Activated naive CD8-positive, alpha-beta T cell (primary cell): Measurements from ENCODE around the gene PKHD1.

Source experiments
- H3K27ac Mint-ChIP-seq: one replicate; pipeline ENCODE4 v1.8.0; 2021; ENCODE audit warnings: mixed read lengths
- H3K27me3 Mint-ChIP-seq: one replicate; pipeline ENCODE4 v1.8.0; 2021; ENCODE audit warnings: mixed read lengths
- H3K36me3 Mint-ChIP-seq: one replicate; pipeline ENCODE4 v1.8.0; 2021; ENCODE audit warnings: mixed read lengths
- H3K4me1 Mint-ChIP-seq: one replicate; pipeline ENCODE4 v1.8.0; 2021; ENCODE audit warnings: low read depth, mixed read lengths
- H3K4me3 Mint-ChIP-seq: one replicate; pipeline ENCODE4 v1.8.0; 2021; ENCODE audit warnings: mild to moderate bottlenecking, mixed read lengths
- H3K9me3 Mint-ChIP-seq: one replicate; pipeline ENCODE4 v1.8.0; 2021; ENCODE audit warnings: low read depth, mixed read lengths

Gene PKHD1

DNA sequence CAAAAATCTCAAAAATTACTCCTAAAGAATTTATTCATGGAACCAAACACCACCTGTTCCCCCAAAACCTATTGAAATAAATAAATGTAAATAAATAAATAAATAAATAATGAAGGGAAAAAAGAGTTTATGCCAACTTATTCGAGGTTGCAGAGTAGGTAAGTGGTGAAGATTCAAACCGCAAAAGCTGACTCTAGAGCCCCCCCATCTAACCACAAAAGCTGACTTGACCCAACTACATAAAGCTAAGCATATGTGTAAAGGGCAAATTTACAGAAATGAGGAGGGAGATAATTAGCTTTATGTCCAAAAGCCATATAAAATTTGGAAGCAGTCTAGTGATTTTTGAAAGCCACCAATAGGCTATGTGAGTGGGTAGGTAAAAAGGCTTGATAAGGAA lies 486.9 kb downstream of the PKHD1 start:
- H3K36me3 Mint-ChIP-seq, result no peaks in the 10 kb centered on the region

DNA sequence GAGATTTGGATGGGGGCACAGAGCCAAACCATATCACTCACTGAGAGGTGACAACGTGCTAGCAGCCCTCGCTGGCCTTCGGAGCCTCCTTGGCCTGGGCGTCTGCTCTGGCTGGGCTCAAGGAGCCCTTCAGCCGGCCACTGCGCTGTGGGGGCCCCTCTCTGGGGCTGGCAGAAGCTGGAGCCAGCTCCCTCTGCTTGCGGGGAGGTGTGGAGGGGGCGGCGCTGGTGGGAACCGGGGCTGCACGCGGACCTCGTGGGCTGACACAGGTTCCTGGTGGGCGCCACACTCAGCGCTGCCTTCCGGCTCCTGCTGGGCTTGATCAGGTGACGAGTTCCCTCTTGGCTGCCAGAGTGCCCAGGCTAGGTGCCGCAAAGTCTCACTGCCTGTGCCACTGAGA lies 489.2 kb downstream of the PKHD1 start:
- Mint-ChIP-seq H3K27ac (no peak overlapping the region), H3K36me3 (no peaks in the 10 kb centered on the region), H3K4me1 (no peaks in the 10 kb centered on the region), H3K27me3 (no peaks in the 10 kb centered on the region), H3K9me3 (no peaks in the 10 kb centered on the region), H3K4me3 (no peak overlapping the region)

More for the DNA sequence above, 486.9 kb downstream of the PKHD1 start:
- no peaks in the 10 kb centered on the region for H3K4me1 Mint-ChIP-seq
- H3K27me3 Mint-ChIP-seq, result no peaks in the 10 kb centered on the region
- H3K4me3 Mint-ChIP-seq, result no peak overlapping the region
- no peak overlapping the region for H3K27ac Mint-ChIP-seq
- no peaks in the 10 kb centered on the region for H3K9me3 Mint-ChIP-seq

DNA sequence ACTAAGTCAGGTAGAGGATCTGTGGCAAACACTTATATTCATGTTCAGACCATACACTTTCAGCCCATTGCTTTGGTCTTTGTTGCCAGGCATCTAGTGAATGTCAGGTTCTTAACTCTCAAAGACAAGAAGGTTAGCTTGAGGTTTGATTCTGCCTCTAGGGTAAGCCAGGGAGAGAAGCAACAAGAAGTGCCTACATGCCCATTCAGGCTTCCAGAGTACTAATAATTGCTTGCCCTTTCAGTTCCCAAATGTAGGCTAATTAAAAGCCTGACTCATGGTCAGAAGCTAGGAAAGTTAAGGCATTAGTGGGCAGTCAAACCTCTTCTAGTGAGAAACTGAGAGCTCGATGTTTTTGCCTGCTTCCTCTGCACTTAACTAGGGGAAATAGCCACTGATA lies 492.4 kb downstream of the PKHD1 start:
- H3K27ac Mint-ChIP-seq, result no peak overlapping the region
- no peaks in the 10 kb centered on the region for H3K4me1 Mint-ChIP-seq
- H3K4me3 Mint-ChIP-seq, result no peak overlapping the region
- H3K27me3 Mint-ChIP-seq, result no peaks in the 10 kb centered on the region
- no peaks in the 10 kb centered on the region for H3K36me3 Mint-ChIP-seq
- H3K9me3 Mint-ChIP-seq, result no peaks in the 10 kb centered on the region

DNA sequence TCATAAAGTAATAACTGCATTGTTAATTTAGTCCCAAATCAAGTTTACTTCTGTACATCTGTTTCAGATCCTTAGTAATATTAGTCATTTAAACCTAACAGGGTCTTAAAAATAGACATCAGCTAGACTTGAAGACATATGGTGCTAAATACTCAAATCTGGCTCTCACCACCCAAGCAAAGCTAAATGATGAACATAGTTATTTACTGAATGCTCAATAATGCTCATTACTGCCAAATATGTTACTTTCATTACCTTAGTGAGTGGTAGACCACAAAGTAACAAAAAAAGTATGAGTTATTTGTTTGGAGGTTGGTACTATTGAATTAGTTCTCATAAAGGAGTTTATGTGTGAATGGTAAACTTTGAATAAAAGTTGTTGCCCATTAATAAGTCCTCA lies 502.1 kb downstream of the PKHD1 start:
- H3K4me3 Mint-ChIP-seq, result no peak overlapping the region
- no peaks in the 10 kb centered on the region for H3K27me3 Mint-ChIP-seq
- H3K4me1 Mint-ChIP-seq, result no peaks in the 10 kb centered on the region
- H3K9me3 Mint-ChIP-seq, result peaks cover 4% of the 10 kb centered on the region
- no peak overlapping the region for H3K27ac Mint-ChIP-seq
- H3K36me3 Mint-ChIP-seq, result no peaks in the 10 kb centered on the region

DNA sequence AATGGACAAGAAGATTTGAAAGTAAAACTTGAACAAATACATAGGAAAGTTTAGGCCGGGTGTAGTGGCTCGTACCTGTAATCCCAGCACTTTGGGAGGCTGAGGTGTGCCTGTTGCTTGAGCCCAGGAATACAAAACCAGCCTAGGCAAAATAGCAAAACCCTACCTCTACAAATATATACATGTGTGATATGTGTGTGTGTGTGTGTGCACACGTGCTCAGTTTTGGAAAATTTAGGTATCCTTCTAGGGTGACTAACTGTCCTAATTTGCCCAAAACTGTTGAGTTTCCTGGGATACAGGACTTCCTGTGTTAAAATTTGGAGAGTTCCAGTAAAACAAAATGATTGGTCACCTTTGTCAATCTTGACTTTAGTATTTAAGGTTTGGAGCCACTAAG lies 503.2 kb downstream of the PKHD1 start:
- Mint-ChIP-seq H3K4me3 (no peak overlapping the region), H3K36me3 (no peaks in the 10 kb centered on the region), H3K27ac (no peak overlapping the region), H3K27me3 (no peaks in the 10 kb centered on the region), H3K4me1 (no peaks in the 10 kb centered on the region), H3K9me3 (peaks cover 4% of the 10 kb centered on the region)

DNA sequence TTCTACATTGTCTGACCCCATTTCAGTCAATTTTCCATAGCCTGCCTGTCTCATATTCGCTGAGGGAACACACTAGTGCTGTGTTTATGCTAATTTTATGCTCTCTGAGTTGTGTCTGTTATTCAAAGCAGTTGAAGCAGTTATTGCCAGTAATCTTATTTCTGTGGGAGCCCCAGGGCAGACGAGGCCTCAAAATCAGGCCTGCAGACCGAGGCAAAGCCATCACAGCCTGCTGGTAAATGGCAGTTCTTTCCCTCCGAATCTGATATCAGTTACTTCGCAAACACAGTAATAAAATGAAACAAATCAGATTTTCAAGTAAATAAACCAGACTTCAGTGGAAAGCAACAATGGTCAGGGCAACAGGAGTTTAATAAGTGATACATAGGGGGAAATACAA lies 508.4 kb downstream of the PKHD1 start:
- Mint-ChIP-seq H3K36me3 (no peaks in the 10 kb centered on the region), H3K27ac (no peak overlapping the region), H3K9me3 (peaks cover 4% of the 10 kb centered on the region), H3K4me3 (no peak overlapping the region), H3K4me1 (no peaks in the 10 kb centered on the region), H3K27me3 (no peaks in the 10 kb centered on the region)

DNA sequence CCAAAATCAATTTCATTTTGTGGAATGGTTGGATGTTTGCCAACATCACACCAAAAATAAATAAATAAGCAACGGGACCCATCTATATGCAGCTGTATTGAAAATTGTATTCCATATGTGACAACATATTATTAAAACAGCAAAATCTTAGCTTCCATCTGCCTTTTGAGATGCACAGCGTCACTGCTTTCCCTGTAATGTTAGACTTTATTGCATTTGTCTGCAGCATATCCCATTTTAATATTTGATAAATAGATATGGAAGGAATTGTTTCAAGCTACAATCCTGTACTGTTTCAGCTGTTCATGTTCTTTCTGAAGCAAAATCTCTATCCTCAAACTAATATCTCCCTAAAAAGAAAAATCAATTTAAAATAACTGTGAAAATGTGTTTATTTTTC lies 509.1 kb downstream of the PKHD1 start:
- Mint-ChIP-seq H3K27me3 (no peaks in the 10 kb centered on the region), H3K36me3 (no peaks in the 10 kb centered on the region), H3K9me3 (no peaks in the 10 kb centered on the region), H3K4me1 (no peaks in the 10 kb centered on the region), H3K27ac (no peak overlapping the region), H3K4me3 (no peak overlapping the region)

DNA sequence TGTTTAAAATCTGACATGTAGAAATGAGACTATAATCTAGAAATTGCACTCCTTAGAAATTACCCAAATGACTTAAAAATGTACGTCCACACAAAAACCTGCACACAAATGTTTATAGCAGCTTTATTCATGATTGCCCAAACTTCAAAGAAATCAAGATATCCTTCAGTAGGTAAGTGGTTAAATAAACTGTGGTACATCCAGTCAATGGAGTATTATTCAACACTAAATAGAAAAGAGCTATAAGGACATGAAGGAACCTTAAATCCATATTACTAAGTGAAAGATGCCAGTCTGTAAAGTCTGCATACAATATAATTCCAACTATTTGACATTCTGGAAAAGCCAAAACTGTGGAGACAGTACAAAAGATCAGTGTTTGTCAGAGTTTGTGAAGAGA lies 513.4 kb downstream of the PKHD1 start:
- Mint-ChIP-seq H3K27me3 (no peaks in the 10 kb centered on the region), H3K27ac (no peak overlapping the region), H3K36me3 (no peaks in the 10 kb centered on the region), H3K4me1 (no peaks in the 10 kb centered on the region), H3K9me3 (no peaks in the 10 kb centered on the region), H3K4me3 (no peak overlapping the region)

DNA sequence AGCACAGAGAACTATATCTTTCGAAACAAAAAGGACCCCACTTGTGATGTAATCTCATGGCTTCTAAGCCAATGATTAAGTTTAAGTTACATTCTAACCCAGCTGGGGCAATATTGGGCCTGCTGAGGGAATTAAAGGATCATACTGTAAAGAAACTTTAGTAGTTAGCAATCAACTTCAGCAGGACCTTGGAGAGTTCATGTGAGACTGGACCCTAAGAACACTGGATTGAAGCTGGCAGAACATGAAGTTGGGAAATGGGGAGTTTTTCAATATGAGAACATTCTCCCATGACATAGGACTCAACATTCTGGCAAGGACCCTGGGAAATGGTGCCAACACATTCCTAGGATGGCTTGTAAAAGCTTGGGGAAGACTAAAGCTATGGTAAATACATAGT lies 516.2 kb downstream of the PKHD1 start:
- Mint-ChIP-seq H3K4me1 (no peaks in the 10 kb centered on the region), H3K9me3 (no peaks in the 10 kb centered on the region), H3K27me3 (no peaks in the 10 kb centered on the region), H3K27ac (no peak overlapping the region), H3K4me3 (no peak overlapping the region), H3K36me3 (no peaks in the 10 kb centered on the region)

DNA sequence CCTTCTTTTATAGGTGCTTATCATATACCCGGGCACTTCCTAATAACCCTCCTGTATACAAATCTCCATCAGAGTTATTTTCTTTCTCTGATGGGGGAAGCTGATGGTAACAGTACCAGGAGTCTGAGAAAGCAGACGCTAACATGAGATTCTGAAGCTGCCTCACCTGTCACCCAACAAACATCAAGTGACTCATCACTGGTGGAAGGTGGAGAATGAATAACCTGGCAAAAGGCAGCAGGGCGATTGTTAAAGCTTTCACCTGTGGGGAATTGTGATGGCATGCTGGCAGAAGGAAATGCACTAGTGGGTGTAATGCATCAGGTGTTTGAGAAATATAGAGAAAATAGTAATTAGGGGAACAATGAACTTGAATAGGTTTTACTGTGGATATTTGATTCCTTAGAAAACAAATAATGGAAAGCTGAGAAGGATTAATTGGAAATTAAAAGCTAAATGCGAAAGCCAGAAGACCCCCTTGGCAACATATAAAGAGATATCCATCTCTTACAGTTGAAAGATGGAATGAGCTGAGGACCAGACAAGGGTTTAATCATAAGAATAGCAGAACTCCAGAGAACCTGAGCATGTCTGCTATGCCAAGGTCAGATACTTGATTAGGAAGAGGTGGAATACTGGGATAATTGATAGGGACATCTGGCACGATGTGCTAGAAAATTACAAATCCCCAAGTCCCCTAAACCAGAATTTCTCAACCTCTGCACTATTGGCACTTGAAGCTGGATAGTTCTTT lies 517.1 kb downstream of the PKHD1 start:
- no peak overlapping the region for H3K27ac Mint-ChIP-seq
- no peaks in the 10 kb centered on the region for H3K4me1 Mint-ChIP-seq
- no peak overlapping the region for H3K4me3 Mint-ChIP-seq
- no peaks in the 10 kb centered on the region for H3K36me3 Mint-ChIP-seq
- H3K27me3 Mint-ChIP-seq, result no peaks in the 10 kb centered on the region
- H3K9me3 Mint-ChIP-seq, result no peaks in the 10 kb centered on the region

DNA sequence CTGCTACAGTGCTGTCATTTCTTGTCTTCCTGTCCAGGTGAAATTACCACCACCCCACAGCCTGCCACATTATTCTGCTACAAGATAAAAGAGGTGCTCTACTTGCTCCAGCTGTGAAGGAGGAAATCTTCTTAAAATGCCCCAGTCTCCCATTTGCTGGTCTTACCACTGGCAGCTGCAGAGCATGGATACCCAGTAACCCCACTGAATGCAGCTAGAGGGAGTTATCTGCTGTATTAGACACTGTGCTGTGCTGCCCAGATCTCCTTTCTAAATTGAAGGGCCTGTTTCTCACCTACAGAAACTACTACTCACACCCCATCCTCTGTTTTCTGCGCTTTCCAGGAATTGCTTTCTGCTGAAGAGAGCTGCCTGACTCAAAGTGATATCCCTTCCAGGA lies 517.8 kb downstream of the PKHD1 start:
- H3K36me3 Mint-ChIP-seq, result no peaks in the 10 kb centered on the region
- no peaks in the 10 kb centered on the region for H3K27me3 Mint-ChIP-seq
- H3K9me3 Mint-ChIP-seq, result no peaks in the 10 kb centered on the region
- H3K27ac Mint-ChIP-seq, result no peak overlapping the region
- H3K4me1 Mint-ChIP-seq, result no peaks in the 10 kb centered on the region
- no peak overlapping the region for H3K4me3 Mint-ChIP-seq

DNA sequence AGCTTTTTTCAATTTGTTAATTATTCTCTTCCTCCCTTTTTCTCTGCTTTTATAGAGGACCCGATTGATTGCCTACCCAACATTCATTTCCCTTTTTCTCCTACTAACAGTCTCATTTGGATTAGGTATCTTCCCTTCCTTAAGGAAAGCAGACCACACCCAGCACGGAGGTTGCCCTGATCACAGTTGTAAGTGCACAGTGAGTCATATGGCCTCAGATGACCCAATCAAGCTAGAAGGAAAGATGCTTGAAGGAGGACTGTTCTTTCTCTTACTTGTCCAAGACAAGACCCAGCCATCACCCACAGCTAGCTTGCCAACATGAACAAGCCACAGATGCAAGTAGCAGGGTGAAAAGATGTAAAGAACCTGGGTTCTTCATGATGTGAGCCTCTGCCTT lies 518.6 kb downstream of the PKHD1 start:
- Mint-ChIP-seq H3K27me3 (no peaks in the 10 kb centered on the region), H3K4me1 (no peaks in the 10 kb centered on the region), H3K36me3 (no peaks in the 10 kb centered on the region), H3K4me3 (no peak overlapping the region), H3K27ac (no peak overlapping the region), H3K9me3 (no peaks in the 10 kb centered on the region)

DNA sequence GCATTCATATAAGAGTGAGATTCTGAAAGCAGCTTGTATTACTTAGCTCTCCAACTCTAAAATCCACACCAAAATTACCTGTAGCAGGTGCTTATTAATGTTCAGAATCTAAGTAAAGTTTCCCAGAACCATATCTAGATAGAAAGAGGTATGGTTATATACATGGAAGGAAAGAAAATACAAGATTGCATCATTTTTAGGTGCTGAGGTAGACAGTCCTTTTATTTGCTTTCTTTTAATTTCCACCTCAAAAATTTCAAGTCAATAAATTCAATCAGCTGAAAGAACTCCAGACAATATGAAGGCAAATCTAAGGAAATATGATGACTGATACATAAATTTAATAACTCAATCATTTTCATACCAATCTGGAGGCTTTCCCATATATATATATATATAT lies 521.9 kb downstream of the PKHD1 start:
- H3K4me3 Mint-ChIP-seq, result no peak overlapping the region
- H3K36me3 Mint-ChIP-seq, result no peaks in the 10 kb centered on the region
- H3K27ac Mint-ChIP-seq, result no peak overlapping the region
- H3K9me3 Mint-ChIP-seq, result no peaks in the 10 kb centered on the region
- no peaks in the 10 kb centered on the region for H3K4me1 Mint-ChIP-seq
- no peaks in the 10 kb centered on the region for H3K27me3 Mint-ChIP-seq
